Activated B cell treated with CpG ODN at 0.5 μM for 24 hours (primary cell): ENCODE data around the gene HES3. TPM values are rescaled to one million over a fixed set of nuclear protein-coding genes. Genes with fewer than 3 reads are reported as not detected.

Source experiments
- ATAC-seq: fragments of 200-7000 bp; cut with Tn5 transposase; one replicate; pipeline ENCODE4 v1.10.0; 2021; ENCODE audit warnings: low read depth, mild to moderate bottlenecking, moderate library complexity
- CTCF ChIA-PET: fragments of 350-600 bp; sonication (Branson Sonifier 250); formaldehyde crosslinking; loops from one replicate; lab custom pipeline; 2021; ENCODE audit warnings: antibody characterized with exemption; lab: Charles Lee
- POLR2A ChIA-PET: fragments of 350-600 bp; sonication (Branson Sonifier 250); formaldehyde crosslinking; loops from one replicate; lab custom pipeline; 2021; ENCODE audit warnings: antibody characterized with exemption; lab: Charles Lee
- DNase-seq: peaks from one replicate; pipeline ENCODE4 v3.0.0; 2022
- H3K27ac Mint-ChIP-seq: one replicate; pipeline ENCODE4 v1.8.0; 2020; ENCODE audit warnings: mixed read lengths
- H3K27me3 Mint-ChIP-seq: one replicate; pipeline ENCODE4 v1.8.0; 2021; ENCODE audit warnings: mixed read lengths
- H3K36me3 Mint-ChIP-seq: one replicate; pipeline ENCODE4 v1.8.0; 2021; ENCODE audit warnings: low read depth, mixed read lengths
- H3K4me1 Mint-ChIP-seq: one replicate; pipeline ENCODE4 v1.8.0; 2021; ENCODE audit warnings: mixed read lengths
- H3K4me3 Mint-ChIP-seq: one replicate; pipeline ENCODE4 v1.8.0; 2020; ENCODE audit warnings: mild to moderate bottlenecking, mixed read lengths
- H3K9me3 Mint-ChIP-seq: one replicate; pipeline ENCODE4 v1.8.0; 2020; ENCODE audit warnings: mixed read lengths
- intact Hi-C: fragments of 100-400 bp; cut with micrococcal nuclease; formaldehyde crosslinking; loops from one replicate; pipeline ENCODE4 v1.15.1; 2024
- total RNA-seq: library from RNA; stranded (reverse); gene quantifications from 2 replicates; pipeline ENCODE4 v1.2.3, GENCODE V29; 2022
- TF ChIP-seq, protein P1 (sequence below): fragments of 200-600 bp; IDR thresholded peaks from one replicate; pipeline ENCODE4 v1.8.0; 2022; ENCODE audit warnings: antibody characterized with exemption, mild to moderate bottlenecking

The HES3 gene
- total RNA-seq, 1 donor from 2014 or later: not detected

DNA sequence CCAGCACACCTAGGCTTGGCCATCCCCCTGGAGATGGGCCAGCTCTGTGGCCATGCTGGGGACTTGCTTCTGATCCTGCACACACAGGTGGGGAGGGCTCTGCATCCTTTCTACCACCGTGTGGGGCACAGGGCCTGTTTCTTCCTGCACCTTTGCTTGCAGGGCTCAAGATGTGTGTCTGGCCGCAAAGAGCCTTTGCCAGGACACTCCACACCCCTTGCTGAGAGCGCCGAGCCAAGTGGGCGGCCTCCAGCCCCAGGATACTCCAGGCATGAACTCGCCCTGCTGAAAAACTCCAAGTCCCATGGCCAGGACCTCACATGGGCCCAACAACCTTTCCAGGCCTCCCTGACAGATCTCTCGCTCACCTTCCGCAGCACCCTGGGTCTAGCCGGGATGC, 28.5 kb downstream of the HES3 start:
- Mint-ChIP-seq H3K9me3 (no peaks in the 10 kb centered on the region), H3K4me1 (no peaks in the 10 kb centered on the region), H3K4me3 (no peak overlapping the region), H3K27ac (no peak overlapping the region), H3K36me3 (no peaks in the 10 kb centered on the region), H3K27me3 (no peaks in the 10 kb centered on the region)
- ATAC-seq: no peak
- CTCF ChIA-PET: no interaction called here
- POLR2A ChIA-PET: no interaction called here
- TF ChIP-seq, protein P1, sequence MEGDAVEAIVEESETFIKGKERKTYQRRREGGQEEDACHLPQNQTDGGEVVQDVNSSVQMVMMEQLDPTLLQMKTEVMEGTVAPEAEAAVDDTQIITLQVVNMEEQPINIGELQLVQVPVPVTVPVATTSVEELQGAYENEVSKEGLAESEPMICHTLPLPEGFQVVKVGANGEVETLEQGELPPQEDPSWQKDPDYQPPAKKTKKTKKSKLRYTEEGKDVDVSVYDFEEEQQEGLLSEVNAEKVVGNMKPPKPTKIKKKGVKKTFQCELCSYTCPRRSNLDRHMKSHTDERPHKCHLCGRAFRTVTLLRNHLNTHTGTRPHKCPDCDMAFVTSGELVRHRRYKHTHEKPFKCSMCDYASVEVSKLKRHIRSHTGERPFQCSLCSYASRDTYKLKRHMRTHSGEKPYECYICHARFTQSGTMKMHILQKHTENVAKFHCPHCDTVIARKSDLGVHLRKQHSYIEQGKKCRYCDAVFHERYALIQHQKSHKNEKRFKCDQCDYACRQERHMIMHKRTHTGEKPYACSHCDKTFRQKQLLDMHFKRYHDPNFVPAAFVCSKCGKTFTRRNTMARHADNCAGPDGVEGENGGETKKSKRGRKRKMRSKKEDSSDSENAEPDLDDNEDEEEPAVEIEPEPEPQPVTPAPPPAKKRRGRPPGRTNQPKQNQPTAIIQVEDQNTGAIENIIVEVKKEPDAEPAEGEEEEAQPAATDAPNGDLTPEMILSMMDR: no peak
- no peak for DNase-seq
- intact Hi-C loops: no loop called here

DNA sequence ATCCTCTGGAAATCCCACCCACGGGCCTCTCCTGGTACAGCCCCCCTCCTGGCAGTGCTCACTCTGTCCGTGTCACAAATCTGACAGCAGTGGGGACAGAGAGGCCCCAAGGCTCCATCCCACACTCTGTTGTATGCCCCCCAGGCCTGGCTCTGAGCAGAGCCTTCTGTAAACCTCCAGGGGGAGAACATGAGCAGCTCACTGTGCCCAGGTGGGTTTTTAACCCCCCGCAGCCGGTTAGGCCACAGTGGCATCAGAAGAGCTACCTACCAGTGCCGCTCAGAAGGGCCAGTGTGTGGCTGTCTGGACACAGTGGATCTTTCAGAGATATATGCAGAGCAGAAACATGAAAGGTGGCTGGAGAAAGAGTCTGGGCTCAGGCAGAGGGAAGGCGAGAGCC, 28.9 kb downstream of the HES3 start:
- no peaks in the 10 kb centered on the region for H3K4me1 Mint-ChIP-seq
- POLR2A ChIA-PET: no interaction called here
- intact Hi-C loops: no loop called here
- no peaks in the 10 kb centered on the region for H3K36me3 Mint-ChIP-seq
- no peak overlapping the region for H3K27ac Mint-ChIP-seq
- ATAC-seq (no peak), DNase-seq (no peak)
- TF ChIP-seq, protein P1: no peak
- no peaks in the 10 kb centered on the region for H3K27me3 Mint-ChIP-seq
- no peak overlapping the region for H3K4me3 Mint-ChIP-seq
- CTCF ChIA-PET: no interaction called here
- H3K9me3 Mint-ChIP-seq: no peaks in the 10 kb centered on the region

DNA sequence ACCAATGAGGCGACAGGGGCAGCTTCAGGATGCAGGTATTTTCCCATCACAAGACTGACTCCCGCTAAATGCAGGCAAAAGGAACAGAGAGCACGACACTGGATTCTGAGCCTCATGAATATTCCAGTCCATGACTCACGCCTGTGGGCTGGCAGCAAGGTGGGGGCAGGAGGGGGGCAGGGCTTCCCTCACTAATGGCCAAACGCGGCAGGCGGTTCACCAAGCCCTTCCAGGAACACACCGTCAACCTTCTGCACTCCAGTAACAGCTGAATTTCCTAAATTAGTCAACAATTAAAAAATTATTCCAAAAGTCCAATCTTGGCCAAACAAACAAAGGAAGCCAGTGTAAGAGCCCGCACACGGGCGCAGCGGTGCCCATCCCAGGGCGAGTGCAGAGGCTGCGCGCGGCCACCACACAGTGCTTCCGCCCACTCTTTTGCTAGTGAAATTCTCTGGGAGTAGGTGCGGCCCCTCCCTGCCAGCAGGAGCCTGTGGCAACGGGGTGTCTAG, 29.5 kb downstream of the HES3 start:
- no peaks in the 10 kb centered on the region for H3K4me1 Mint-ChIP-seq
- ChIA-PET CTCF (no interaction called here), POLR2A (no interaction called here)
- no peaks in the 10 kb centered on the region for H3K36me3 Mint-ChIP-seq
- H3K27ac Mint-ChIP-seq: no peak overlapping the region
- TF ChIP-seq, protein P1: no peak
- H3K27me3 Mint-ChIP-seq: no peaks in the 10 kb centered on the region
- ATAC-seq (no peak), DNase-seq (no peak)
- intact Hi-C loops: no loop called here
- H3K9me3 Mint-ChIP-seq: no peaks in the 10 kb centered on the region
- H3K4me3 Mint-ChIP-seq: no peak overlapping the region

DNA sequence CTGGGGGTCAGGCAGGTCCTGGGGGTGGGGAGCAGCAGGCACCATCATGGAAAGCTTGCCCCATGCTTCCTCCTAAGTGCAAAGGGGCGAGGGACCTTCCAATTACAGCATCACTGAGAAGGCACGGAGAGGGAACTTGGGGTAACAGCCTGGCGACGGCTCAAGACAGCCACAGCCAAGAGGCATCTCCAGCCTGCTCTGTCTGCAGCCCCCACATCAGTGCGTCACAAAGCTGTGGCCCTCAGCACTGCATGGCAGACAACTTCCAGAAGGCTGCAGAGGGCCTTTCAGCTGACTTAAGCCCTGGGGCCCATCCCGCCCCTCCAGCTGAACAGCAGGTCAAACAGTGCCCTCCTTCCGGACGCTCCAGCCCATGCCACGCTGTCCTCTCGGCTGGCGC, 30.1 kb downstream of the HES3 start:
- Mint-ChIP-seq H3K27ac (no peak overlapping the region), H3K9me3 (no peaks in the 10 kb centered on the region), H3K36me3 (no peaks in the 10 kb centered on the region), H3K27me3 (no peaks in the 10 kb centered on the region), H3K4me1 (no peaks in the 10 kb centered on the region), H3K4me3 (no peak overlapping the region)
- intact Hi-C loops: no loop called here
- no peak for ATAC-seq
- no peak for DNase-seq
- TF ChIP-seq, protein P1: no peak
- ChIA-PET POLR2A (no interaction called here), CTCF (no interaction called here)

DNA sequence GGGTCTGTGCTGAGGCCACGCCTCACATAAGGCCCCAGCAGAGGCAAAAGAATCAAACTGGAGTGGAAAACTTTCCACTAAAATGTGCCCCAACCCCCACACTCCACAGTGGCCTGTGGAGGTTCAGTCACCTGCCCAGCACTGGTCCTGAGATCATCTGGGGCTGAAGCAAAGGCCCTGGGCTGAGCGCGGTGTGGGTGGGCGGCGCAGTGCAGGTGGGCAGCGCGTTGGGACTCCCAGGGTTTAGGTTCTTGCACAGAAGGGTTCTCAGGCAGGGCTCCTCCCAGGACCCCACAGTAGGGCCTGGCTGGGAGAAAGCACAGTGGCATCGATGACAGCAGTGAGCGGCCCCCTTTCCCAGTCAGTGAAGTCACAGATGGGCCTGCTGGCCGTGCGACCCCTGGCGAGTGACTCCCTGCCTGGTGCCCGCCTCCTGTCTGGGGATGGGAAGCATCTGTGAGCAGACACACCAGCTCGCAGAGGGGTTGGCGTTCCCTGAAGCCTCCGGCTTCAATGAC, 30.7 kb downstream of the HES3 start:
- DNase-seq (no peak), ATAC-seq (no peak)
- TF ChIP-seq, protein P1: no peak
- Mint-ChIP-seq H3K27ac (no peak overlapping the region), H3K4me3 (no peak overlapping the region), H3K4me1 (no peaks in the 10 kb centered on the region), H3K27me3 (no peaks in the 10 kb centered on the region), H3K9me3 (no peaks in the 10 kb centered on the region), H3K36me3 (no peaks in the 10 kb centered on the region)
- intact Hi-C loops: no loop called here
- CTCF ChIA-PET: no interaction called here
- POLR2A ChIA-PET: no interaction called here
